Measurements from ENCODE around the gene ZNF580. TPM values are rescaled to one million over a fixed set of nuclear protein-coding genes. Genes with fewer than 3 reads are reported as not detected.

Gene ZNF580
- total RNA-seq, 2 donors from 2014 or later: 46.1 to 47.8 TPM

DNA sequence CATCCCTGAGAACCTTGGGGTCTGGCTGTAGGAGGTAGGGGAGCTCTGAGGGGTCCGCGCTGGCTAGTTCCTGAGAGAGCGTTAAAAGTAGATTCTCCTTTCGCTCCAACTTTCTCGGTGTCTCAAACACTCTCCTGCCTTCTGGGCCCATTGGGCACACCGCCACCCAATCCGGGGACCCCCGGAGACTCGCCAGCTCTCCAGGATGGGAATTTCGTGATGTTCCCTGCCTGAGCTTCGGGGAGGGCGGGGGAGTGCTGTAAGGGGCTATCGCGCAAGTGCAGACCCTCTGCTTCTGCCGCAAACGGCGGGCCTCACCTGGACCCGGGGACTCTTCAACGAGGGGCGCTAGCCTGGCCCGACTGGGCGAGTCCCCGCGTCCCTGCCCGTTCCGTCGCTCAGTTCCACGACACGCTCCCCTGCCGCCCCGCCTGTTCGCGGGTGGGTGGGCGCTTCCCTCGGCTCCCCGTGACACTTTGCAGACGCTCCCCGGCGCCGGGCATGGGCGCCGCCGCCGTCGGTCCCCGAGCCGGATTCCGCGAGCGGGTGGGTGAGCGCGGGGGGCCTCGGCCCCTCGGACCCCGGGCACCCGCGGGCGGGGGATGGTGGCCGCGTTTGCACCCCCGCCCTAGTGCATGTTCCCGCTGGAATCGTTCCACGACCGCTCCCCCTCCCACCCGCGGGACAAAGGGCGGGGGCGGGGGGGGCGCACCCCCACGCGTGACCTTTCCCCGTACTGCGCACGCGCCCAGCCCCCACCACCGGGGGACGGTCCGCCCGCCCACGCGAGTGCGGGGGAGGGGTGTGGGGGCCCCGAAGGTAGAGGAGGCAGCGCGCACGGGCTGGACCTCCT, 7.2 kb downstream of the ZNF580 start, which contains the start of gene CCDC106:
CCDC106 (plus strand) TSS at position 481 of the 853 bp plus-strand sequence. CDS start 835 bp downstream, outside the sequence.
- peak within 1 kb of the TSS; percentile 80 for H3K27ac Mint-ChIP-seq

DNA sequence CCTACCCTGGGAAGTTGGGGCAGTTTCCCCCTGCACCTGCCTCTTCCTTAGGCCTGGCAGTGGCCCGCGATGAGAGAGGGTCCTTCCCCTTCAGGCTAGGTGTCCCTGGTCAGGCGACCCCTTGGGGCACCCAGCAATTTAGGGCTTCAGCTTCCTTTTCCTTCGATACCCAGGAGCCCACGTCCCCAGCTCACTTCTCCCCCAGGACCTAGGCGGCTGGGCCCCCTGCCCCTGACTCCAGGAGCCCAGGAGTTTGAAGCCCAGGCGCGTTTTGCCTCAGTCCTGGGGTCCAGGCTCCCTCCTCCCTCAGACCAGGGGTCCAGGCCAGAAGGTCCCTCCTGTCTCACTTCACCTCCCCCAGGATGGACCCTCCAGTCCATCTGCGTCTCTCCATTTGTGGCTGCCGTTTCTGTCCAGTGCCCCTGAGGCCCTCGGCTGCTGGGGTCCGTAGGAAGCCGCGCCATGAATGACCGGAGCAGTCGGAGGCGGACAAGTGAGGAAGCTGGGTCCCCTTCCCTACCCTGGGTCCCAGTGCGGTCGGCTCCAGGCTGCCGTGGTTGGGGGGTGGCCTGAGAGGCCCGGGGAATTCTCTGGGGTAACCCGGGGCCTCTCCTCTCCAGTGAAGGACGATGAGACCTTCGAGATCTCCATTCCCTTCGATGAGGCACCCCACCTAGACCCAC, 7.9 kb downstream of the ZNF580 start:
- H3K27me3 Mint-ChIP-seq (ENCODE audit: low read depth): no peaks in the 10 kb centered on the region
- H3K36me3 Mint-ChIP-seq (ENCODE audit: insufficient read depth in 2 of 2): peaks cover 0 to 11% of the 10 kb centered on the region in 2 donors
- H3K27ac Mint-ChIP-seq: peak overlapping the region; percentile 80
- H3K9me3 Mint-ChIP-seq: no peaks in the 10 kb centered on the region
- DNase-seq (no peak), ATAC-seq (replicated peaks in 1 of 2) (no peak)
- peak overlapping the region; percentile 78 to 92 for H3K4me3 Mint-ChIP-seq
- H3K4me1 Mint-ChIP-seq (ENCODE audit: low read depth): peaks cover 66% of the 10 kb centered on the region

More for the DNA sequence above, 7.2 kb downstream of the ZNF580 start, which contains the start of gene CCDC106:
- no peaks in the 10 kb centered on the region for H3K9me3 Mint-ChIP-seq
- peak within 1 kb of the TSS; percentile 90 to 92 for H3K4me3 Mint-ChIP-seq
- H3K27me3 Mint-ChIP-seq (ENCODE audit: low read depth): no peaks in the 10 kb centered on the region
- ATAC-seq (replicated peaks in 1 of 2) (peak; percentile 23 to 35), DNase-seq (peak; percentile 62 to 63)
- H3K4me1 Mint-ChIP-seq (ENCODE audit: low read depth): peaks cover 73% of the 10 kb centered on the region
- H3K36me3 Mint-ChIP-seq (ENCODE audit: insufficient read depth in 2 of 2): peaks cover 2 to 14% of the 10 kb centered on the region in 2 donors

DNA sequence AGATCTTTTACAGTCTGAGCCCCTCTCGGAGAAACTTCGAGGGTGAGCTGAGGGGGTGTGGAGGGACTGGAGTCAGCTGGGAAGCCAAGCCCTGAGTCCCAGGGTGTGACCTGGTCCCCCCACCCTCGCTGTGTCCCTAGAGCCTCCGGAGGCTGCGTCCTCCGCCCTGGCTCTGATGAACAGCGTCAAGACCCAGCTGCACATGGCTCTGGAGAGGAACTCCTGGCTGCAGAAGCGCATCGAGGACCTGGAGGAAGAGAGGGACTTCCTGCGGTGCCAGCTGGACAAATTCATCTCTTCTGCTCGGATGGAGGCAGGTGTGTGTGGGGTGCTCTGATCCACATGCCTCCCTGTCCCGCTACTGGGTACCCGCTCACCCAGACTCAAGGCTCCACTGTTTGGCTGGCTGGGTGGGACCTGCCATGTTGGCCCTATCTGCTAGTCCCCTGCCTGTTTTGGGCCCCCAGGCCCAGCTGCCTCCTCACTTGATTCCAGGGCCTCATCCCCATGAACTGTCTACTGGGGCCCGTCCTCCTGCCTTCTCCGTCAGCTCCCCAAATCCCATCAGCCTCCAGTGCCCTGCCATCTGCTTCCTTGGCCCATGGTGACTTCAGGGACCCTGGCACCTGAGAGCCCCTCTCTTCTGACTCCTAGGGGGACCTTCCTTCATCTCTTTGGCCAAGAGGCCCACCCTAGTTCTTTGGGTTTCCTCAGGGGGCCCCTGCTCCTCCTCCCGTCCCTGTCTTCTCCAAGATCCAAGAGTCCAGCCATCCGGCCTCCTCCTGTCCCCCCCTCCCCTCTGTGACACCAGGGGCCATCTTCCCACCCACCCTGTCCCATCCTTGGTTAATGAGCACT, 8.7 kb downstream of the ZNF580 start:
- H3K4me1 Mint-ChIP-seq (ENCODE audit: low read depth): peaks cover 61% of the 10 kb centered on the region
- ATAC-seq (replicated peaks in 1 of 2) (no peak), DNase-seq (no peak)
- H3K4me3 Mint-ChIP-seq: peak overlapping the region; percentile 78 to 92
- H3K27me3 Mint-ChIP-seq (ENCODE audit: low read depth): no peaks in the 10 kb centered on the region
- peaks cover 0 to 11% of the 10 kb centered on the region in 2 donors for H3K36me3 Mint-ChIP-seq (ENCODE audit: insufficient read depth in 2 of 2)
- no peak overlapping the region for H3K27ac Mint-ChIP-seq
- no peaks in the 10 kb centered on the region for H3K9me3 Mint-ChIP-seq

DNA sequence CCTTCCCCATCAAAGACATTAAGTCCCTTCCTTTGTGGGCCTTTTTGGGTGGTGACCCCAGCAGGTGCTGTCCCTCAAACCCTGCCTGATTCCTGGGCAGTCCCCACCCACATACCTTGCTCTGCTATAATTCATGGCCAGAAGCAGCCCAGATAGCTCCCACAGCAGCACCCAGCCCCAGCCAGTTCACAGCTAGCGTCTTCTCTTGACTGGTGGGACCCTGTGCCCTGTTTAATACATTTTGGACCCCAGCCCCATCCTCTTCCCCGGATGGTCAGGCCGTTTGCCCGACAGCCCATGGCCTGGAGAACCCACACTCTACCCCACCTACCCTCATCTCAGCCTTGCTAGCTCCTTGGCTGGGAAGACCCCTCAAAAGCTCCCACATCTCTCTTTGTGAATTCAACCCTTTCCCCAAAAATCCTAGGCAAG, 9.3 kb downstream of the ZNF580 start:
- Mint-ChIP-seq H3K36me3 (ENCODE audit: insufficient read depth in 2 of 2) (peaks cover 0 to 11% of the 10 kb centered on the region in 2 donors), H3K9me3 (no peaks in the 10 kb centered on the region), H3K27me3 (ENCODE audit: low read depth) (no peaks in the 10 kb centered on the region), H3K4me1 (ENCODE audit: low read depth) (peaks cover 55% of the 10 kb centered on the region), H3K4me3 (peak overlapping the region; percentile 25 to 92), H3K27ac (peak overlapping the region; percentile 78)
- DNase-seq (no peak), ATAC-seq (replicated peaks in 1 of 2) (no peak)

DNA sequence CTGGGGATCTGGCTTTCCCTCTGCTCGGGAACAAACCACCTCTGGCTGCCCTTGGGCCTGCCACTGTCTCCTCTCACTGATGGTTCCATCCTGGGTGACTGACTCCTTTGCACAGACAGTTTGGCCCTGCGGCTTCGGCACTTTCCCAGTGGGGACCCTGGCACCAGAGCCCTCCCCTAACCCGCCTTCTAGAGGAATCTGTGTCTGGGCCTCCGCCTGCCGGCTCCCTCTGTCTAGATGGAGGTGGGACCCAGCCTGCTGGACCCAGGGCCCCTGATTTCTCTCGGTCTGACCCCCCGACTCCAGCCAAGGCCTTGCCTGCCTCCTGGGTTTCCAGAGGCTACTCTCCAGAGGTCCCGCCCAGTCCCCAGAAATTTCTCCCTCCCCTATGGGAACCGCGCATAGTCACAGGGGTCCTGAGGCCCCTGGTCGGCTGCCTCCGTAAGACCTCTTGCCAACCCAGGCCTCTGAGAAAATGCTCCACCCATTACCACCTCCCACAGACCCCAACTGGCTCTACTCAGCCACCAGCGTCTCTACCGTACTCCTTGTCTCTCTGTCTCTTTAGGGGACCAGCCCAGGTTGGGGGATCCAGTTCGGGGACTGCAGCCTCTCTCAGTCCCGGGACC, 9.9 kb downstream of the ZNF580 start:
- ATAC-seq (replicated peaks in 1 of 2) (no peak), DNase-seq (no peak)
- Mint-ChIP-seq H3K4me1 (ENCODE audit: low read depth) (peaks cover 51% of the 10 kb centered on the region), H3K9me3 (no peaks in the 10 kb centered on the region), H3K4me3 (peak overlapping the region in 1 of 2 donors; percentile 92), H3K36me3 (ENCODE audit: insufficient read depth in 2 of 2) (peaks cover 2 to 8% of the 10 kb centered on the region in 2 donors), H3K27ac (no peak overlapping the region), H3K27me3 (ENCODE audit: low read depth) (no peaks in the 10 kb centered on the region)

DNA sequence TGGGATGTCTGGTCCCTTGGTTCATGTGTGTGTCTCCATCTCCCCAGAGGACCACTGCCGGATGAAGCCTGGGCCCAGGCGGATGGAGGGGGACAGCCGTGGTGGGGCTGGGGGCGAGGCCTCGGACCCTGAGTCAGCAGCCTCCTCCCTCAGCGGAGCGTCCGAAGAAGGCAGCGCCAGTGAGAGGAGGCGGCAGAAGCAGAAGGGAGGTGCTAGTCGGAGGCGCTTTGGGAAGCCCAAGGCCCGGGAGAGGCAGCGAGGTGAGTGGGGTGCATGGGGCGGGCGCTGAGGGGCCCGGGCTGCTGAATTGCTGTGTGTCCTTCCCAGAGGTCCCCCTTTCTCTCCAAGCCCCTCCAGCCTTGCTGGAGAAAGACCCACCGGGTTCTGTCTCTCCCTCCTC, 10.4 kb downstream of the ZNF580 start:
- ATAC-seq (replicated peaks in 1 of 2) (no peak), DNase-seq (no peak)
- Mint-ChIP-seq H3K36me3 (ENCODE audit: insufficient read depth in 2 of 2) (peaks cover 6 to 11% of the 10 kb centered on the region in 2 donors), H3K4me1 (ENCODE audit: low read depth) (peaks cover 52% of the 10 kb centered on the region), H3K4me3 (peak overlapping the region in 1 of 2 donors; percentile 92), H3K27me3 (ENCODE audit: low read depth) (no peaks in the 10 kb centered on the region), H3K27ac (no peak overlapping the region), H3K9me3 (no peaks in the 10 kb centered on the region)

DNA sequence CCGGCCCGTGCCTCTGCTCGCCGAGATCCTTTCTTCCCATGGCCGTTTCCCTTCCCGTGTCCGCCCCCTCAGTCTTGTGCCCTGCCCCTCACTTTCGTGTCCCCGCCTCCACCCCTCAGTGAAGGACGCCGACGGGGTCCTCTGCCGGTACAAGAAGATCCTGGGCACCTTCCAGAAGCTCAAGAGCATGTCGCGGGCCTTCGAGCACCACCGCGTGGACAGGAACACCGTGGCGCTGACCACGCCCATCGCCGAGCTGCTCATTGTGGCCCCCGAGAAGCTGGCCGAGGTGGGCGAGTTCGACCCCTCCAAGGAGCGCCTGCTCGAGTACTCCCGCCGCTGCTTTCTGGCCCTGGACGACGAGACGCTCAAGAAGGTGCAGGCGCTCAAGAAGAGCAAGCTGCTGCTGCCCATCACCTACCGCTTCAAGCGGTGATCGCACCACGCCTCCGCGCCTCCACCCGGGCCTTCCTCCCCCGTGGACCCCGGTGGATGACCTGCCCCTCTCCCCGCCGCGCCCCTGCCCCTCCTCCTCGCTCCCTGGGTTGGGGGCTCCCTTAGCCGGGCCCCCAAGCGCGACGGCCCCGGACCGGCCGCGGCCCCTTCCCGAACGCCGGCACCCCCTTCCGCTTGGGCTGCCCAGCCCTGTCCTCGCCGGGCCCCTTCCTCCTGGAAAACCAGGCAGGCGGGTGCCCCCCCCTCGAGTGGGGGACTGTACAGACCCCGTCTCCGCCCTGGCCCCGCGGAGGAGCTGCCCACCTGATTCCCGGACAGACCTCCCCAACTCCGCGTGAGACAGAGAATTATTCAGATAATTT, 11.7 kb downstream of the ZNF580 start:
- no peaks in the 10 kb centered on the region for H3K9me3 Mint-ChIP-seq
- peaks cover 6 to 8% of the 10 kb centered on the region in 2 donors for H3K36me3 Mint-ChIP-seq (ENCODE audit: insufficient read depth in 2 of 2)
- peaks cover 52% of the 10 kb centered on the region for H3K4me1 Mint-ChIP-seq (ENCODE audit: low read depth)
- no peaks in the 10 kb centered on the region for H3K27me3 Mint-ChIP-seq (ENCODE audit: low read depth)
- ATAC-seq (replicated peaks in 1 of 2) (no peak), DNase-seq (no peak)
- H3K27ac Mint-ChIP-seq: no peak overlapping the region
- H3K4me3 Mint-ChIP-seq: peak overlapping the region in 1 of 2 donors; percentile 85

DNA sequence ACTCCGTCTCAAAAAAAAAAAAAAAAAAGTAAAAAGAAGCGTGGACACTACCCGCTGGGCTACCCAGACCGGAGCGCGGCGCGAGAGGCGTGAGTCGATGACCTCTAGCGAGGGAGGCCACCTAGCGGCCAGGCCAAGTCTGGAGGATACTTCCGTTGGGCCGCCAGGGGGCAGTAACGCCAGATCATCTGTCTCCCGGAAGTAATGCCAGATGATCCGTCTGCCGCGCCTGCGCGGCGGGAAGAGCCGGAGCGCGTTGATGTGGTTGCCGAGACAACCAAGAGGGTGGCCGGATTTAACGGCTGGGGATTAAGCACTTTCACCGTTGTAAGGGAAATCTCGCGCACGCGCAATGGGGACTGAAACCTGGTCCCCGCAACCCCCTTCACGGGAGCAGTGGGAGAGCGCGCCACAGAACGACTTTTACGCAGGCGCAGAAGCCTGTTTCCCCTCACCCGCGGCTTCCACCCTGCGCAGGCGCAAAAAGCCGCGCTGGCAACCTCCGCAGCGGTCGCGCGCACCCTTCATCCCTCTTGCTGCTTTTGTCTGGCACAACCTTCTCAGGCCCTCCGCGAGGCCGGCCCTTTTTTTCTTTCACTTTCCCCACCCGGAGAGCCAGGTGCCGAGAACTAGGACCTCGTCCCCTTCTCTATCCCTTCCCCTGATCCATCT, 13.0 kb downstream of the ZNF580 start:
- Mint-ChIP-seq H3K4me3 (peak overlapping the region; percentile 85 to 93), H3K27me3 (ENCODE audit: low read depth) (no peaks in the 10 kb centered on the region), H3K9me3 (no peaks in the 10 kb centered on the region), H3K36me3 (ENCODE audit: insufficient read depth in 2 of 2) (peaks cover 6 to 8% of the 10 kb centered on the region in 2 donors), H3K27ac (peak overlapping the region; percentile 98), H3K4me1 (ENCODE audit: low read depth) (peaks cover 57% of the 10 kb centered on the region)
- ATAC-seq (replicated peaks in 1 of 2) (peak; percentile 50), DNase-seq (peak; percentile 96 to 97)

DNA sequence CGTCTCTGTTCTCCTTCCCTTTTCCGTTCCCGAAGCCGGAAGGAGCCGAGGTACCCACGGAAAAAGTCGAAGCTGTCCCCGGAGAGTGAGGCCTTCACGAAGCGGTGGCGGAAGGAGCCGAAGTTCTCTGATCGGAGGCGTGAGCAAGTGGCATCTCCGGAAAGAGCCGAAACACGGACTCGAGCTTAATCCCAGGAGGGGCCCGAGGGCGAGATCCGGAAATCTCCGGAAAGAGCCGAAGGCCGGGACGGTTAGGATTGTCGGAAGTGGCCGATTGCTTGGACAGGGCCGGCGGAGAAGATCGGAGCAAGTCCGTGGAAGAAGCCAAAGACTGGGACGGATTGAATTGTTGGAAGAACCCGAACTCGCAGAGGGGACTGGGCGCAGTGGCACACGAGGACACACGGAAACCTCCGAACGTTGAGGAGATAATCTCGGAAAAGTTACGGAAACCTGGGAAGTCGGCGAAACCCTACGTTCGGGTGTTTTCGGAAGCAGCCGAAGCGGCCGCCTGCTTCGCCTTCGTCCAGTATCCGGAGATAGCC, 13.6 kb downstream of the ZNF580 start:
- no peaks in the 10 kb centered on the region for H3K9me3 Mint-ChIP-seq

DNA sequence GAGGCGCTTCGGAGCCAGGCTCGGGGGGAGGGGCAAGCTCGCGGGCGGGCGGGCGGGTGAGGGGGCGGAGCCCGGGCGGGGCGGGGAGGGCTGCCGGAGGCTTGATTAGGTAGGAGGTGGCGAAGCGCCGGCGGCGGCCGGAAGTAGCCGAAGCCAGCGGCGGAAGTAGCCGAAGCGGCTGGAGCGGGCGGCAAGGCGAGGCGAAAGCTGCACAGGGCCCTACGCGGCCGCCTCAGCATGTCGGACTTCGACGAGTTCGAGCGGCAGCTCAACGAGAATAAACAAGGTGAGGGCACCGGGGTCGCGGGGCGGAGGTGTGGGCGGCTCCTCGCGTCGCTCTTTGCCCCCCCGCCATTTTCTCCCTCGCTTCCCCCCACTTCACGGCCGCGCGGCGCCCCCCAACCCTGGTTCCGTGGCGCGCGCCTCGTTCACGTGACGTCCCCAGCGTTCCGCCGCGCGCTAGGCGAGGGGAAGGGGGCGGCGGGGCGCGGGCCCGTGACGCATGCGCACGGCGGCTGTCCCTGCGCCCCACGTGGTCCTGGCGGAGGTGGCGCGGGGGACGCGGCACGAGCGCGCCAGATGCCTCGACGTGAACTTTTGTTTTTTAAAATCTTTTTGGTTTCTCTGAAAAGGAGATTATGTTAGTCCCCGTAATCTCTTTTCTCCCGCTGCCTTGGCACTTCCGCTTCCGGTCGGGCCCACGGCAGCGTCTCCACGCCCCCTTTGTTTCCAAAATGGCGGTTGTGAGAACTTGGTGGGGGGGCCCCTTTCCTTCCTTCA, 14.3 kb downstream of the ZNF580 start, which contains the start of gene U2AF2:
U2AF2 (plus strand) TSS at position 168 of the 780 bp plus-strand sequence; CDS start at position 238, 70 bp downstream.
- H3K27me3 Mint-ChIP-seq (ENCODE audit: low read depth): no peaks in the 10 kb centered on the region
- ATAC-seq (replicated peaks in 1 of 2): peak; percentile 59 to 65
- peak within 1 kb of the TSS; percentile 98 for H3K27ac Mint-ChIP-seq
- H3K4me3 Mint-ChIP-seq: peak within 1 kb of the TSS; percentile 85 to 97
- peak; percentile 95 for DNase-seq
- no peaks in the 10 kb centered on the region for H3K9me3 Mint-ChIP-seq
- H3K36me3 Mint-ChIP-seq (ENCODE audit: insufficient read depth in 2 of 2): peaks cover 7 to 8% of the 10 kb centered on the region in 2 donors
- peaks cover 55% of the 10 kb centered on the region for H3K4me1 Mint-ChIP-seq (ENCODE audit: low read depth)

More for the DNA sequence above, 13.6 kb downstream of the ZNF580 start:
- ATAC-seq (replicated peaks in 1 of 2) (peak; percentile 76), DNase-seq (peak; percentile 98 to 100)
- Mint-ChIP-seq H3K27ac (peak overlapping the region; percentile 98), H3K4me3 (peak overlapping the region; percentile 85 to 93), H3K27me3 (ENCODE audit: low read depth) (no peaks in the 10 kb centered on the region), H3K4me1 (ENCODE audit: low read depth) (peaks cover 57% of the 10 kb centered on the region), H3K36me3 (ENCODE audit: insufficient read depth in 2 of 2) (peaks cover 6 to 8% of the 10 kb centered on the region in 2 donors)
